HG03354 (cell line): ENCODE measurements around the gene CD226.
"Not testable (repeated sequence)": the region's sequence is repeated elsewhere in the genome, so short reads cannot be mapped to it uniquely, and the experiment has no call there.

Experiments used
- ATAC-seq: cut with Tn5 transposase; IDR thresholded peaks from one replicate; pipeline ENCODE4 v1.9.1; 2021; ENCODE audit warnings: mild to moderate bottlenecking; ENCODE audit not compliant: unreplicated experiment, poor library complexity, severe bottlenecking

Gene CD226

GRCh38 chr18:69947361-69948133 lies at the start of gene CD226:
TSS of gene CD226 (minus strand) at chr18:69947873. CDS start at chr18:69947406, 467 bp downstream.
- peak; percentile 39 for ATAC-seq

- no peak for ATAC-seq
These were observed 49.5 kb upstream of the CD226 start for GRCh38 chr18:69996951-69997798.

DNA sequence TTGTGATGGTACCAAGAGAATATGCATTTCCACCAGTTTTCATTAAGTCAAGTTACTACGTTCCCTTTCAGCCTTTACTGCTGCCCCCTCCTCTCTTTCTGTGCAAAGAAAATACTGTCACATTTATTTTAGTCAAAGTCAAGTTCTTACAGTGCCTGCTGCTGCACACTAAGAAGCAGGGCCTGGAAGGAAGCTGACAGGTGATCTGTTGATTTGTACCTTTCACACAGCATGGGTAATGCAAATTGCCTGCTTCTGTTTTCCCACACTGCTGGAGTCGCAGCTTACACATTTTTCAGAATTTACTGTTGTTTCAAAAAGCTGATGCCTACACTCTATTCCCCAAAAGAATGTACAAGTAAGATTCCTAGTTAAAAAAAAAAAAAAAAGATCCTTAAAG lies 48.7 kb upstream of the CD226 start:
- ATAC-seq, result no peak

GRCh38 chr18:69995774-69996173 lies 48.1 kb upstream of the CD226 start:
- no peak for ATAC-seq

- no peak for ATAC-seq
These were observed 45.1 kb upstream of the CD226 start for GRCh38 chr18:69992776-69993175.

- ATAC-seq, result no peak
These were observed 40.2 kb upstream of the CD226 start for GRCh38 chr18:69987870-69988269.

GRCh38 chr18:69985239-69985638 lies 37.6 kb upstream of the CD226 start:
- ATAC-seq, result no peak

DNA sequence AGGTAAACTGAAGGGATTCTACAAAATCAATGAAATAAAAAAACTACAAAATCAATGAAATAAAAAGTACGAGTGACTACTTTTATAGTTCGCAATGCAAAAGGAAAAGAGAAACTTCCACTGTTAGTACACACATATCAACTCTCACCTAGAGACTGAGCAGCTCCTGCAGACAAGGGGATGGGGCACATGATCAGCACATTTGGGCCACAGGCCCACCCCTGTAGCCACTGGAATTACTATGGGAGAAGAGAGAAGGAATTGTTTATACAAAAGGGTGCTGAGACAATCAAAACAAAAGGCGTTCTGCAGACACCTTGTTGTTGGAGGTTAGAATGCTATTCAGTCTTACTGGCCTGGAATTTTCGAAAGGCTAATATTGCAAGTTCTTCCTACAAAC lies 34.7 kb upstream of the CD226 start:
- ATAC-seq, result no peak

GRCh38 chr18:69981948-69982347 lies 34.3 kb upstream of the CD226 start:
- peak; percentile 66 for ATAC-seq

DNA sequence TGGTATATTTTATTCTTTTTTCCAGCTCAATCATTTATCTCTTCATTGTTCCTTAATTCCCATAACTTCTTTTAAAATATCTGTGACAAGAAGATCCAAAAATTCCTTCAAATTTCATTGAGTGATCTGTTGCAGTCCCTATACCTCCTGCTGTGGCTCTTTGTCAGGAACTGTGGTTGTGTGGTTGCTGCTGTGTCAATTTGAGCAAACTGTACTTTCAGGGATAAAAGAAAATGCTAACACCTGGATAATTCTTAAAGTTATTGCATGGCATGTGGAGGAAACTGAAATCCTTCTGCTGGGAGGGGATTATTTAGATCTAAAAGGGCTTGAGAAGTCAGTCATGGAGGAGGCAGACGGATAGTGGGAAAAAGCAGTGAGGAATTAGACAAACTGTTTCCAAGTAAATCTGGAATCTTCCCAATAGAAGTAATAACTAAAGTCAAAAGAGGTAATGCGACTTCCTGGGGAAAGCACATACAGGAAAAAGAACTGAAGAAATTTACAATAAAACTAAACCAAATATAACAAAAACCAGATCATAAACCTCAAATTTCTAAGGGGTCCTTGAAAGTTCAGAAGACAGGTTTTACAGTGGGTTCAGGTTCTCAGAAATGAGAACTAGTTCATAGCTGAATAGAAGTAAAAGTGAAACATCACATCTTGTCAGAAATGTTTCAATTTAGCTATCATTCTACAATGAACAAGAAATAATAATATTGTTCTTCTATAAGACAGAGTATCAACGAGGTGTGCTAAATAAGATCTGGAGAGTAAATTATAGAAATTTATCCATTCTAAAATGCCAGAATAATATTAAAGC lies 33.5 kb upstream of the CD226 start:
- peak; percentile 30 for ATAC-seq

GRCh38 chr18:69980509-69980908 lies 32.8 kb upstream of the CD226 start:
- no peak for ATAC-seq

DNA sequence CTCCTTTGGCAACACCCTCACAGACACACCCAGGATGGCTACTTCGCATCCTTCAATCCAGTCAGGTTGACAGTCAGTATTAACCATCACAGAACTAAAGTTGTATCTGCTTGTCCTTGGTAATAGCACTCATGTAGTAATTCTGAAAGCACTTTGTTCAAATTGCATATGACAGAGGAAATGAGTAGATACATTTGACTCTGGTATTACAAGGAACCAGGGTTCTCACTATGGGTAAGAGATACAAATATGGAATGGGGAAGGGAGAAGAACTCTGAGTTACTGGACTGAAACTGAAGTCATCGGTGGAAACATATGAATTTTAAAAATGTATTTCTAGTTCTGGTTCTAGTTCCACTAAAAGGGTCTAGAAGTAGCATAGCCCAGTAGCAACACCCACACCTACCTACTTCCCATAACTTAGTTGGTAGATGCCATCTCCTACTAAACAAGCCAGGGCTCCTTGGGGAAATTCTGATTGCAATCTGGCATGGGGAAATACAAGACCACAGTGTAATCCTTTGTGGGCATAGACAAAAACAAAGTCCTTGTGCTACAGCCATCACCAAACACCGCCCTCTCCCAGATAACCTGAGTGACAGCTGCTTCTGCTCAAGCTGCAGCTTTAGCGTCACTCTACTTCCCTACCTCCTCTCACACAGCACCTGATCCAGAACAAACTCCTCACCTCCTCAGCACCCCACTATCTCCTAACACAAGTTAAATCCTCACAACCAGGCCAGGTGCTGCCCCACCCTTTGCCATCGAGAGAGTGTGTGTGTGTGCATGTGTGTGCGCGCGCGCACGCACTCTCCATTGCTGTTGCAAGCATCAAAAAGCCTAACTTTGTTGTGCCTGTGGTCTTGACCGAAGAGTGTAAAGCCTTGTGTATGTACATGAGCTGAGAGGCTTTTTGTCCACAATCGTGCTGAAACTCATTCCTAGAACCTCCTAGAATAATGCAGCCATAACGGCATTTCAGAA lies 31.4 kb upstream of the CD226 start:
- peak; percentile 59 for ATAC-seq

DNA sequence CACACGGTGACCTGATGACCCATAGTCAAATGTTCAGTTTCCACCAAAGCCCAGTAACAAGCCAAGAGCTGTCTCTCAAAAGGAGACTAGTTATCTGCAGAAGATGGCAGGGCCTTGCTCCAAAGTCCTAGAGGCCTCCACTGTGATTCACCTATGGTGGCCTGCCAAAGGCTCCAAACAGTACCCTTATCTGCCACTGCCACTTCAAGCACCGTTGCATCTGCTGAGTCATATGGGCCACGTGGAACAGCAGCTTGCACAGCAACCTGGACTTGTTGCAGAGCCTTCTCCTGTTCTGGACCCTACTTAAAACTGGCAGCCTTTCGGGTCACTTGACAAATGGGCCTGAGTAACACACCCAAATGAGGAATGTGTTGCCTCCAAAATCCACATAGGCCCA lies 27.6 kb upstream of the CD226 start:
- not testable (repeated sequence) for ATAC-seq

- ATAC-seq, result no peak
These were observed 26.7 kb upstream of the CD226 start for GRCh38 chr18:69974365-69974764.

- ATAC-seq, result no peak
These were observed 21.8 kb upstream of the CD226 start for GRCh38 chr18:69969491-69969890.

GRCh38 chr18:69968039-69968438 lies 20.4 kb upstream of the CD226 start:
- peak; percentile 94 for ATAC-seq

GRCh38 chr18:69963196-69963595 lies 15.5 kb upstream of the CD226 start:
- no peak for ATAC-seq

DNA sequence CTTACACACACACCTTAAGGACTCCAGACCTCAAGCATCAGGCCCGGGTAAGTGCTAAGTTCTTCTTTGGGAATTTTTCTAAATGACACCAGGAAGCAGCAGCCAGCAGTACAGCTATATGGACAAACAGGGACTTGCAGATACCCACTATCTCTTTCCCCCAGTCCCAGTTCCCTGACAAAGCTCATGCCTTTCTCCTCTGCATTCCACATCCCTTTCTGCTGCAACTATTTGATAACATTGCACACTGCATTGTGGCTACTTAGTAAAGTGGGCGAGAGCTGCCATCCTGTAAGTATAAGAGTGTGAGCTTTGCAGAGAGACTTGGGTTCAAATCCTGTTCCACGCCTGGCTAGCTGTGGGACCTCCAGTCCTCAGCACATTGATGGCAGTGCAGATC lies 14.0 kb upstream of the CD226 start:
- no peak for ATAC-seq

DNA sequence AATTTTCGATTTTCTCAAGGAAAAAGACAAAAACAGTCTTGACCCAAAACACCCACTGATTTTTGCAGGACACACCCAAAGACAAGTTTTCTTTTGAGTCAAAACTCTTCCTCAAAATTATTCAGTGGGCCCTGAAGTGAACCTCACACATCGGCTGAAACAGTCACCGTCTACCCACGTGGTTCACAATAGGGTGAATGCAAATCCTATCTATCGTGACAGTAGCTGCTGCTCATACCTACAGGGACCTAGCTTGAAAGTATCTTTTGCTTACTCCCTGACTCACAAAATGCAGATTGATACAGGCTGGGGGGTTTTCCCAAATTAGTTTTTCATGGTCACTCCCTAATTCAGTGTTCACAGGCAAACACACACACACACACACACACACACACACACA lies 10.7 kb upstream of the CD226 start:
- peak; percentile 53 for ATAC-seq
